Left ventricle myocardium inferior (tissue), 1 donor: ENCODE results near the gene SOD3. TPM values are rescaled to one million over a fixed set of nuclear protein-coding genes. Genes with fewer than 3 reads are reported as not detected.

Source experiments
- DNase-seq: peaks from one replicate; pipeline ENCODE4 v3.0.0-alpha.2; 2020
- H3K27ac ChIP-seq: fragments of 200-600 bp; replicated peaks from 2 replicates; pipeline ENCODE4 v1.8.0; 2021
- H3K27me3 ChIP-seq: fragments of 200-600 bp; 2 replicates; pipeline ENCODE4 v1.8.0; 2021; ENCODE audit warnings: low read depth
- H3K36me3 ChIP-seq: fragments of 200-600 bp; 2 replicates; pipeline ENCODE4 v1.8.0; 2021
- H3K4me1 ChIP-seq: fragments of 200-600 bp; 2 replicates; pipeline ENCODE4 v1.8.0; 2021
- H3K4me3 ChIP-seq: fragments of 200-600 bp; 2 replicates; pipeline ENCODE4 v1.8.0; 2021; ENCODE audit warnings: mild to moderate bottlenecking, moderate library complexity
- H3K9me3 ChIP-seq: fragments of 200-600 bp; replicated peaks from 2 replicates; pipeline ENCODE4 v1.8.0; 2021
- CTCF ChIP-seq: fragments of 200-600 bp; IDR thresholded peaks from 2 replicates; pipeline ENCODE4 v1.8.0; 2021; ENCODE audit warnings: antibody characterized with exemption, mild to moderate bottlenecking, borderline replicate concordance
- intact Hi-C: fragments of 100-400 bp; cut with micrococcal nuclease; formaldehyde crosslinking; loops from one replicate; pipeline ENCODE4 v1.11.0; 2022
- total RNA-seq: library from RNA; stranded (reverse); fragmentation: NEBNext Ultra II Directional; extraction: Animal tissue kit (Norgen Biotek cat#: 25700); gene quantifications from one replicate; pipeline ENCODE4 v1.2.1, GENCODE V29; 2021
- donor health status: DM: no; HTN: yes; CAD: no; lungs with severe emphysema.

The SOD3 gene
- total RNA-seq, 1 donor from 2014 or later, result 64.2 TPM

GRCh38 chr4:24842356-24842755 is 47.0 kb downstream of the SOD3 start:
- H3K27me3 ChIP-seq, result no peaks in the 10 kb centered on the region
- peaks cover 14% of the 10 kb centered on the region for H3K36me3 ChIP-seq
- H3K4me1 ChIP-seq, result peaks cover 5% of the 10 kb centered on the region
- intact Hi-C loops, result no loop called here
- H3K27ac ChIP-seq, result no peak overlapping the region
- H3K4me3 ChIP-seq, result no peak overlapping the region
- no peak for TF ChIP-seq CTCF
- no peaks in the 10 kb centered on the region for H3K9me3 ChIP-seq
- no peak for DNase-seq

- intact Hi-C loops, result no loop called here
- no peak for DNase-seq
- TF ChIP-seq CTCF, result no peak
- peaks cover 6% of the 10 kb centered on the region for H3K36me3 ChIP-seq
- no peak overlapping the region for H3K27ac ChIP-seq
- no peaks in the 10 kb centered on the region for H3K27me3 ChIP-seq
- H3K9me3 ChIP-seq, result no peaks in the 10 kb centered on the region
- peaks cover 5% of the 10 kb centered on the region for H3K4me1 ChIP-seq
- no peak overlapping the region for H3K4me3 ChIP-seq
Measured at GRCh38 chr4:24843096-24843495, 47.7 kb downstream of the SOD3 start.

- H3K4me3 ChIP-seq, result no peak overlapping the region
- peaks cover 5% of the 10 kb centered on the region for H3K4me1 ChIP-seq
- no peak for TF ChIP-seq CTCF
- H3K27me3 ChIP-seq, result no peaks in the 10 kb centered on the region
- DNase-seq, result no peak
- no peak overlapping the region for H3K27ac ChIP-seq
- intact Hi-C loops, result no loop called here
- peaks cover 9% of the 10 kb centered on the region for H3K36me3 ChIP-seq
- H3K9me3 ChIP-seq, result no peaks in the 10 kb centered on the region
Measured at GRCh38 chr4:24845132-24845531, 49.8 kb downstream of the SOD3 start.

- no peak overlapping the region for H3K4me3 ChIP-seq
- no peak for DNase-seq
- no peaks in the 10 kb centered on the region for H3K9me3 ChIP-seq
- no peak for TF ChIP-seq CTCF
- peaks cover 11% of the 10 kb centered on the region for H3K36me3 ChIP-seq
- intact Hi-C loops, result no loop called here
- no peaks in the 10 kb centered on the region for H3K27me3 ChIP-seq
- H3K27ac ChIP-seq, result no peak overlapping the region
- no peaks in the 10 kb centered on the region for H3K4me1 ChIP-seq
Measured at GRCh38 chr4:24845902-24846301, 50.5 kb downstream of the SOD3 start.

- intact Hi-C loops, result no loop called here
Measured at GRCh38 chr4:24846716-24847115, 51.3 kb downstream of the SOD3 start.

More at GRCh38 chr4:24846716-24847115, 51.3 kb downstream of the SOD3 start:
- DNase-seq, result no peak
- no peak overlapping the region for H3K27ac ChIP-seq
- peaks cover 13% of the 10 kb centered on the region for H3K36me3 ChIP-seq
- H3K9me3 ChIP-seq, result no peaks in the 10 kb centered on the region
- no peaks in the 10 kb centered on the region for H3K4me1 ChIP-seq
- no peaks in the 10 kb centered on the region for H3K27me3 ChIP-seq
- no peak for TF ChIP-seq CTCF
- H3K4me3 ChIP-seq, result no peak overlapping the region
